Endothelial cell of umbilical vein (primary cell): ENCODE data around the gene P2RX1. TPM values are rescaled to one million over a fixed set of nuclear protein-coding genes. Genes with fewer than 3 reads are reported as not detected.
A peak's percentile ranks its signal among the peaks of the same experiment; 100 is the strongest.

Source experiments
- BruUV-seq: library from RNA; stranded (reverse); fragments of 400-500 nt; replicated peaks from 2 replicates; lab custom pipeline; 2021; lab: Mats Ljungman, UMichigan
- CTCF ChIA-PET: fragments of 300-600, 350-600 bp; sonication (Branson Sonifier 250); formaldehyde crosslinking; loops from one replicate; lab custom pipeline; 2021; ENCODE audit warnings: antibody characterized with exemption, inconsistent platforms; lab: Charles Lee
- POLR2A ChIA-PET: fragments of 300-600, 350-600 bp; sonication (Branson Sonifier 250); formaldehyde crosslinking; loops from one replicate; lab custom pipeline; 2021; ENCODE audit warnings: antibody characterized with exemption, inconsistent platforms; lab: Charles Lee
- DNase-seq: peaks from one replicate; pipeline ENCODE4 v3.0.0-alpha.2; 2011; ENCODE audit warnings: low read depth, low spot score
- FAIRE-seq: peaks from 2 replicates; lab custom pipeline; 2011; peaks lifted over from hg19 to GRCh38; lab: Jason Lieb, UNC
- H2AFZ ChIP-seq: 2 replicates; pipeline ENCODE4 v1.6.0; 2012; ENCODE audit warnings: low read depth, low read length, control low read depth, inconsistent platforms
- H3K27ac ChIP-seq: 2 replicates; pipeline ENCODE4 v1.5.1; 2011; ENCODE audit warnings: low read depth, mild to moderate bottlenecking, control low read depth, low read length, moderate library complexity; ENCODE audit not compliant: insufficient read depth
- H3K27me3 ChIP-seq, 2 experiments: 2 replicates each; pipeline versions ENCODE4 v1.6.0 to v1.6.1; 2011; ENCODE audit warnings: low read length in 2 of 2, mixed read lengths in 1 of 2; ENCODE audit not compliant: control insufficient read depth in 2 of 2, insufficient read depth in 2 of 2
- H3K36me3 ChIP-seq, 2 experiments: 2 replicates in 1 of 2; 3 replicates in 1 of 2; pipeline ENCODE4 v1.5.1; 2011; ENCODE audit warnings: low read length in 2 of 2, mild to moderate bottlenecking in 1 of 2, moderate library complexity in 1 of 2; ENCODE audit not compliant: control insufficient read depth in 2 of 2, insufficient read depth in 2 of 2; ENCODE audit errors: extremely low read depth in 1 of 2
- H3K4me1 ChIP-seq: 3 replicates; pipeline ENCODE4 v1.5.1; 2011; ENCODE audit warnings: mild to moderate bottlenecking, low read length; ENCODE audit not compliant: control insufficient read depth, insufficient read depth; ENCODE audit errors: extremely low read depth
- H3K4me2 ChIP-seq: 2 replicates; pipeline ENCODE4 v1.6.1; 2011; ENCODE audit warnings: low read length, control low read depth, mixed read lengths; ENCODE audit not compliant: insufficient read depth
- H3K4me3 ChIP-seq, 3 experiments: fragments of 200-600 bp in 1 of 3; sonication (generic), shearing (Covaris generic) in 1 of 3; replicated peaks in 1 of 3; 2 replicates each; pipeline ENCODE4 v1.5.1; 2011 to 2016; ENCODE audit warnings: control low read depth in 3 of 3, low read length in 3 of 3, mild to moderate bottlenecking in 2 of 3, inconsistent platforms in 1 of 3, low read depth in 1 of 3, moderate library complexity in 1 of 3; ENCODE audit not compliant: insufficient read depth in 1 of 3
- H3K79me2 ChIP-seq: 2 replicates; pipeline ENCODE4 v1.6.0; 2012; ENCODE audit warnings: low read length, inconsistent platforms; ENCODE audit not compliant: control insufficient read depth, insufficient read depth
- H3K9ac ChIP-seq: replicated peaks from 2 replicates; pipeline ENCODE3; 2011; ENCODE audit warnings: low read length, control low read depth; ENCODE audit not compliant: insufficient read depth; ENCODE audit errors: extremely low read depth
- H3K9me1 ChIP-seq: replicated peaks from 3 replicates; pipeline ENCODE4 v1.6.0; 2011; ENCODE audit warnings: mild to moderate bottlenecking, low read length; ENCODE audit not compliant: control insufficient read depth, insufficient read depth; ENCODE audit errors: extremely low read depth
- H3K9me3 ChIP-seq: replicated peaks from 2 replicates; pipeline ENCODE4 v1.5.1; 2012; ENCODE audit warnings: low read length, inconsistent platforms; ENCODE audit not compliant: control insufficient read depth, insufficient read depth
- H4K20me1 ChIP-seq: replicated peaks from 2 replicates; pipeline ENCODE3; 2011; ENCODE audit warnings: mild to moderate bottlenecking, low read length; ENCODE audit not compliant: control insufficient read depth, insufficient read depth; ENCODE audit errors: extremely low read depth
- EZH2 ChIP-seq: IDR thresholded peaks from 2 replicates; pipeline ENCODE4 v1.6.1; 2012; ENCODE audit warnings: borderline replicate concordance, low read depth, mild to moderate bottlenecking, moderate library complexity, low read length, inconsistent platforms; ENCODE audit not compliant: severe bottlenecking
- FOS ChIP-seq: IDR thresholded peaks from 2 replicates; pipeline ENCODE4 v1.6.1; 2011; ENCODE audit warnings: mild to moderate bottlenecking, low read length, moderate library complexity, borderline replicate concordance; ENCODE audit not compliant: insufficient read depth
- GATA2 ChIP-seq: IDR thresholded peaks from 2 replicates; pipeline ENCODE4 v1.7.0; 2011; ENCODE audit warnings: low read depth, mild to moderate bottlenecking, moderate library complexity, mixed read lengths, low read length; ENCODE audit not compliant: insufficient read length, insufficient read depth
- JUN ChIP-seq: IDR thresholded peaks from 2 replicates; pipeline ENCODE4 v1.6.1; 2011; ENCODE audit warnings: borderline replicate concordance, low read depth; ENCODE audit not compliant: insufficient read length, insufficient read depth
- MYC ChIP-seq: IDR thresholded peaks from one replicate; pipeline ENCODE4 v1.6.1; 2011; ENCODE audit warnings: mild to moderate bottlenecking, low read depth, low read length
- POLR2A ChIP-seq: IDR thresholded peaks from 2 replicates; pipeline ENCODE4 v1.6.1; 2012; ENCODE audit warnings: low read depth, mild to moderate bottlenecking, control low read depth, low read length
- POLR2AphosphoS5 ChIP-seq: IDR thresholded peaks from 2 replicates; pipeline ENCODE4 v1.6.1; 2012; ENCODE audit warnings: low read depth, mild to moderate bottlenecking, control low read depth, low read length, moderate library complexity; ENCODE audit not compliant: insufficient read depth
- dilution Hi-C: fragments of 300-500 bp; cut with MboI; formaldehyde crosslinking; loops from one replicate; pipeline ENCODE4 v1.15.0; 2019; ENCODE audit warnings: low sequenced_read_pairs; ENCODE audit not compliant: extremely low pct_ligation_motif_present
- intact Hi-C: fragments of 100-400 bp; cut with micrococcal nuclease; formaldehyde crosslinking; loops from one replicate; pipeline ENCODE4 v1.10.0; 2022
- polyA plus RNA-seq, 4 experiments: library from polyadenylated mRNA; depleted of rRNA in 3 of 4; stranded (reverse) in 3 of 4; unstranded in 1 of 4; fragments of >200 nt; gene quantifications; 2 replicates each; pipeline versions ENCODE4 v1.2.1 to v1.2.3, GENCODE V29; 2011 to 2012; ENCODE audit warnings: missing spikeins in 1 of 4
- total RNA-seq: library from RNA; stranded (reverse); gene quantifications from 2 replicates; pipeline ENCODE4 v1.2.3, GENCODE V29; 2021
- TF ChIP-seq, protein P1 (sequence below), 2 donors: IDR thresholded peaks; 1 replicate in 1 of 2; 2 replicates in 1 of 2; pipeline ENCODE4 v1.5.1; 2011; ENCODE audit warnings: low read length in 2 of 2, mild to moderate bottlenecking in 2 of 2, moderate library complexity in 2 of 2, control low read depth in 1 of 2, inconsistent platforms in 1 of 2, low read depth in 1 of 2; ENCODE audit not compliant: insufficient read depth in 1 of 2; ENCODE audit errors: extremely low read depth in 1 of 2
- TF ChIP-seq, protein P2 (sequence below): IDR thresholded peaks from 2 replicates; pipeline ENCODE4 v1.6.1; 2011; ENCODE audit not compliant: insufficient read depth, insufficient read length

P2RX1 gene
- total and polyA plus RNA-seq, 2 donors (not counting 3 experiments of a cell fraction or from before 2014, with no cell fraction given) = not detected

DNA sequence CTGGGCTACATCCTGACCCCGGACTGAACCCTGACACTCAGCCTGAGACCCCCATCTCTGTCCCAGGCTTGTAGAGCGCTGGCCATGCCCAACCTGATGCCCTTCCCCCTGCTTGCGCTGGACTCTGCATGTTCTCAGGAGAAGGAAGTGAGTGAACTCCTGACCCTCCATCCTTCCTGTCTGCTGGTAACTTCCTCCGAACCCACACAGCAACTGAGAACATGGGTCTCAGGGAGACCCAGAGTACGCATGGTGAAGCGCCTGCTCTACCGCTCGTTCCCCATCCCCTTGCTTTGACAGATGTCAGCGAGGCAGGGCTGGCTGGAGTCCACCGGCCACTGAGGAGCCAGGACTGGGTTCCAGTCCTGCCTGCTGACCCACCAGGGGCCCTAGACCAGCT is 29.5 kb downstream of the P2RX1 start:
- peaks cover 21% of the 10 kb centered on the region for H3K79me2 ChIP-seq
- no peak overlapping the region for H2AFZ ChIP-seq
- no peak overlapping the region for H3K9ac ChIP-seq
- peak; percentile 73 for FAIRE-seq
- DNase-seq = no peak
- POLR2A ChIA-PET = no interaction called here
- no peaks in the 10 kb centered on the region for H3K27me3 ChIP-seq
- dilution Hi-C loops = no loop called here
- CTCF ChIA-PET = no interaction called here
- no peak overlapping the region for H3K4me3 ChIP-seq
- intact Hi-C loops = no loop called here
- H3K9me1 ChIP-seq = no peaks in the 10 kb centered on the region
- no TSS peak for BruUV-seq
- no peaks in the 10 kb centered on the region for H3K36me3 ChIP-seq
- H3K9me3 ChIP-seq = no peaks in the 10 kb centered on the region
- H3K4me2 ChIP-seq = peak overlapping the region; percentile 20
- TF ChIP-seq EZH2 (no peak), POLR2AphosphoS5 (no peak), JUN (no peak)
- TF ChIP-seq, protein P1, sequence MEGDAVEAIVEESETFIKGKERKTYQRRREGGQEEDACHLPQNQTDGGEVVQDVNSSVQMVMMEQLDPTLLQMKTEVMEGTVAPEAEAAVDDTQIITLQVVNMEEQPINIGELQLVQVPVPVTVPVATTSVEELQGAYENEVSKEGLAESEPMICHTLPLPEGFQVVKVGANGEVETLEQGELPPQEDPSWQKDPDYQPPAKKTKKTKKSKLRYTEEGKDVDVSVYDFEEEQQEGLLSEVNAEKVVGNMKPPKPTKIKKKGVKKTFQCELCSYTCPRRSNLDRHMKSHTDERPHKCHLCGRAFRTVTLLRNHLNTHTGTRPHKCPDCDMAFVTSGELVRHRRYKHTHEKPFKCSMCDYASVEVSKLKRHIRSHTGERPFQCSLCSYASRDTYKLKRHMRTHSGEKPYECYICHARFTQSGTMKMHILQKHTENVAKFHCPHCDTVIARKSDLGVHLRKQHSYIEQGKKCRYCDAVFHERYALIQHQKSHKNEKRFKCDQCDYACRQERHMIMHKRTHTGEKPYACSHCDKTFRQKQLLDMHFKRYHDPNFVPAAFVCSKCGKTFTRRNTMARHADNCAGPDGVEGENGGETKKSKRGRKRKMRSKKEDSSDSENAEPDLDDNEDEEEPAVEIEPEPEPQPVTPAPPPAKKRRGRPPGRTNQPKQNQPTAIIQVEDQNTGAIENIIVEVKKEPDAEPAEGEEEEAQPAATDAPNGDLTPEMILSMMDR (IDR thresholded peaks at IDR 0.05; ENCODE audit: extremely low read depth in 1 of 2, insufficient read depth in 1 of 2, low read depth in 1 of 2, low read length in 2 of 2) = no peak
- peak overlapping the region; percentile 72 for H3K27ac ChIP-seq
- no peaks in the 10 kb centered on the region for H4K20me1 ChIP-seq
- H3K4me1 ChIP-seq = peaks cover 57% of the 10 kb centered on the region

DNA sequence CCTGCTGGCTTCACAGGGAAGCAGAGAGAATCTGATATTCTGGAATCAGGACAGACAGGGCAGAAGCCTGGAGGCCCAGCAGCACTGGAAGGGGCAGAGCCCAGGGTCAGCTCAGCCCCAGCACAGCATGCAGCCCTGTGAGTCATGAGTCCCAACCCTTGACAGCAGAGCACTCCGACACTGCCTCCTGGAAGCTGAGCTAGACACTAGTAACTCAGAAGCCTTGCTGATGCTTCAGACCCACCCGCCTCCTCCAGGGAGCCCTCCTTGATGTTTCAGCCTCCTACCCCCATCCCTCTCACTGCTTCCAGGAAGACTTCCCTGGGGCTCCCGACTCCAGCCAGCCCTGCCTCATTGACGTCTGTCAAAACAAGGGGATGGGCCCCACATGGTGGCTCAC is 30.3 kb downstream of the P2RX1 start:
- Histone ChIP-seq H3K4me1 (peaks cover 49% of the 10 kb centered on the region), H3K4me2 (no peak overlapping the region), H3K27ac (peak overlapping the region; percentile 2), H3K4me3 (no peak overlapping the region), H3K9me3 (no peaks in the 10 kb centered on the region), H3K9me1 (no peaks in the 10 kb centered on the region), H3K79me2 (peaks cover 21% of the 10 kb centered on the region), H3K36me3 (no peaks in the 10 kb centered on the region), H3K27me3 (no peaks in the 10 kb centered on the region), H3K9ac (no peak overlapping the region), H2AFZ (no peak overlapping the region), H4K20me1 (no peaks in the 10 kb centered on the region)
- ChIA-PET CTCF (interaction anchor here (1.8 kb wide), 1 partner anchor 42 kb away, joined by 4 read pairs; no protein-coding TSS in a partner anchor), POLR2A (no interaction called here)
- peak; percentile 90 for FAIRE-seq
- DNase-seq = peak; percentile 29
- BruUV-seq = no TSS peak
- intact Hi-C loops (no loop called here), dilution Hi-C loops (no loop called here)
- TF ChIP-seq MYC (no peak), GATA2 (no peak), EZH2 (no peak), JUN (no peak), FOS (no peak), POLR2A (no peak), POLR2AphosphoS5 (no peak)
- TF ChIP-seq, protein P2, sequence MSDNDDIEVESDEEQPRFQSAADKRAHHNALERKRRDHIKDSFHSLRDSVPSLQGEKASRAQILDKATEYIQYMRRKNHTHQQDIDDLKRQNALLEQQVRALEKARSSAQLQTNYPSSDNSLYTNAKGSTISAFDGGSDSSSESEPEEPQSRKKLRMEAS = no peak
- TF ChIP-seq, protein P1 (IDR thresholded peaks at IDR 0.05; ENCODE audit: extremely low read depth in 1 of 2, insufficient read depth in 1 of 2, low read depth in 1 of 2, low read length in 2 of 2) = no peak
